GM23338 (cell line): Measurements from ENCODE around the gene C2CD2L.

Source experiments
- CREB1 ChIP-seq: fragments of 250-450 bp; sonication (Bioruptor Pico); IDR thresholded peaks from 2 replicates; pipeline ENCODE4 v1.5.0; 2020; ENCODE audit warnings: low read depth, mild to moderate bottlenecking, moderate library complexity
- CTCF ChIP-seq, 2 experiments: fragments of 200-600 bp in 1 of 2; sonication (generic) in 1 of 2; conservative IDR thresholded peaks; 2 replicates each; pipeline versions ENCODE4 v1.5.1 to v1.6.1; 2016 to 2017; ENCODE audit warnings: antibody characterized with exemption in 2 of 2, low read depth in 2 of 2, mild to moderate bottlenecking in 2 of 2, moderate library complexity in 1 of 2
- ETS1 ChIP-seq: IDR thresholded peaks from 2 replicates; pipeline ENCODE4 v1.6.1; 2016; ENCODE audit warnings: antibody characterized with exemption
- EZH2 ChIP-seq: fragments of 200-600 bp; sonication (generic); IDR thresholded peaks from one replicate; pipeline ENCODE4 v1.8.0; 2017; ENCODE audit warnings: antibody characterized with exemption, mild to moderate bottlenecking, low read depth; ENCODE audit not compliant: unreplicated experiment
- EZH2phosphoT487 ChIP-seq: fragments of 200-600 bp; sonication (generic); IDR thresholded peaks from one replicate; pipeline ENCODE4 v1.8.1; 2018; ENCODE audit warnings: antibody characterized with exemption; ENCODE audit not compliant: unreplicated experiment
- JUNB ChIP-seq: IDR thresholded peaks from one replicate; pipeline ENCODE4 v1.6.1; 2016; ENCODE audit warnings: antibody characterized with exemption; ENCODE audit not compliant: unreplicated experiment
- NANOG ChIP-seq: IDR thresholded peaks from 2 replicates; pipeline ENCODE4 v1.6.1; 2016; ENCODE audit warnings: antibody characterized with exemption, borderline replicate concordance
- POLR2AphosphoS5 ChIP-seq: IDR thresholded peaks from 2 replicates; pipeline ENCODE4 v1.6.1; 2016; ENCODE audit warnings: antibody characterized with exemption, low read depth
- REST ChIP-seq: IDR thresholded peaks from one replicate; pipeline ENCODE4 v1.6.1; 2018; ENCODE audit warnings: antibody characterized with exemption; ENCODE audit not compliant: unreplicated experiment
- ZNF114 ChIP-seq: fragments of 250-450 bp; sonication (Bioruptor Pico); IDR thresholded peaks from 2 replicates; pipeline ENCODE4 v1.5.0; 2020; ENCODE audit warnings: mild to moderate bottlenecking, moderate library complexity

- TF ChIP-seq POLR2AphosphoS5 (no peak), CTCF (conservative IDR thresholded peaks at IDR 0.05; ENCODE audit: low read depth in 2 of 2) (no peak), ETS1 (no peak), EZH2 (no peak), CREB1 (CRISPR knock-in tag) (no peak), JUNB (no peak), EZH2phosphoT487 (no peak), ZNF114 (CRISPR knock-in tag) (no peak), REST (no peak), NANOG (no peak)
Observed at GRCh38 chr11:119154178-119154577, 47.0 kb downstream of the C2CD2L start.
